Ascending aorta (tissue), 2 donors: ENCODE measurements around the gene CRHR2. TPM values are rescaled to one million over a fixed set of nuclear protein-coding genes. Genes with fewer than 3 reads are reported as not detected.

Source experiments
- DNase-seq, 2 donors: peaks; one replicate each; pipeline ENCODE4 v3.0.0-alpha.2; 2019; ENCODE audit warnings: low spot score in 2 of 2
- H3K27ac ChIP-seq, 2 donors: fragments of 200-600 bp; sonication (generic); one replicate each; pipeline ENCODE4 v1.5.1; 2016 to 2017; ENCODE audit warnings: mild to moderate bottlenecking in 1 of 2
- H3K27me3 ChIP-seq: fragments of 200-600 bp; sonication (generic); one replicate; pipeline ENCODE4 v1.5.1; 2017
- H3K36me3 ChIP-seq, 2 donors: fragments of 200-600 bp; sonication (generic); one replicate each; pipeline ENCODE4 v1.5.1; 2016
- H3K4me1 ChIP-seq, 2 donors: fragments of 200-600 bp; sonication (generic); one replicate each; pipeline ENCODE4 v1.5.1; 2016 to 2017; ENCODE audit warnings: mild to moderate bottlenecking in 1 of 2
- H3K4me3 ChIP-seq, 2 donors: fragments of 200-600 bp; sonication (generic); one replicate each; pipeline ENCODE4 v1.5.1; 2016 to 2017; ENCODE audit warnings: mild to moderate bottlenecking in 1 of 2
- H3K9me3 ChIP-seq, 2 donors: fragments of 200-600 bp; sonication (generic); one replicate each; pipeline ENCODE4 v1.5.1; 2016
- intact Hi-C: fragments of 100-400 bp; cut with DNase I; formaldehyde crosslinking; loops from one replicate; pipeline ENCODE4 v1.15.1; 2023
- total RNA-seq: library from RNA; depleted of rRNA; stranded (reverse); fragments of >200 nt; gene quantifications from one replicate; pipeline ENCODE4 v1.1.0, GENCODE V29; 2016
- TF ChIP-seq, protein P1 (sequence below), 3 experiments: fragments of 200-600 bp in 2 of 3; fragments of 450-650 bp in 1 of 3; sonication (generic) in 2 of 3; IDR thresholded peaks; one replicate each; pipeline ENCODE4 v1.5.1; 2016 to 2019; ENCODE audit warnings: antibody characterized with exemption in 3 of 3, mild to moderate bottlenecking in 1 of 3, moderate library complexity in 1 of 3

The CRHR2 gene
- total RNA-seq, 1 donor from 2014 or later = 3.1 TPM

DNA sequence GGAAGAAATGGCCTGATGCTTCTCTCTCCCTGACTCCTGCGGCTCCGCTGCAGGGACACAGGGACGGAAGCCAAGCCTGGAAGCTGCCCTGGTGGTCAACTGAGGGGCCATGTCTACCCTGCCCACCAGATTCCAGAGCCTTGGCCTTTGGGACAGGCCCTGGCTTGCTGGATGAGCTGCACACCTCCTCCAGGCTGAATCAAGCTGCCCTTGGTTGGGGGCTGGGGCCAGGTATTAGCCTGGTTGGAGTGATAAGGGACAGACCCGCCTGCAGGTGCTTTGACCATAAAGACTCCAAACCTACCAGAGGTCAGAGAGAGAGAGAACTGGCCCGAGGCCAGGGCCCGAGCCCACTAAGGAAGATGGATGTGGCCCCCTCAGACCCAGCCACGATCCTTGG lies 30.1 kb downstream of the CRHR2 start:
- Histone ChIP-seq H3K27me3 (no peaks in the 10 kb centered on the region), H3K4me1 (no peaks in the 10 kb centered on the region), H3K4me3 (no peak overlapping the region), H3K9me3 (no peaks in the 10 kb centered on the region), H3K27ac (no peak overlapping the region), H3K36me3 (no peaks in the 10 kb centered on the region)
- peak in 1 of 2 donors; percentile 47 for DNase-seq
- intact Hi-C loops = no loop called here
- TF ChIP-seq, protein P1, sequence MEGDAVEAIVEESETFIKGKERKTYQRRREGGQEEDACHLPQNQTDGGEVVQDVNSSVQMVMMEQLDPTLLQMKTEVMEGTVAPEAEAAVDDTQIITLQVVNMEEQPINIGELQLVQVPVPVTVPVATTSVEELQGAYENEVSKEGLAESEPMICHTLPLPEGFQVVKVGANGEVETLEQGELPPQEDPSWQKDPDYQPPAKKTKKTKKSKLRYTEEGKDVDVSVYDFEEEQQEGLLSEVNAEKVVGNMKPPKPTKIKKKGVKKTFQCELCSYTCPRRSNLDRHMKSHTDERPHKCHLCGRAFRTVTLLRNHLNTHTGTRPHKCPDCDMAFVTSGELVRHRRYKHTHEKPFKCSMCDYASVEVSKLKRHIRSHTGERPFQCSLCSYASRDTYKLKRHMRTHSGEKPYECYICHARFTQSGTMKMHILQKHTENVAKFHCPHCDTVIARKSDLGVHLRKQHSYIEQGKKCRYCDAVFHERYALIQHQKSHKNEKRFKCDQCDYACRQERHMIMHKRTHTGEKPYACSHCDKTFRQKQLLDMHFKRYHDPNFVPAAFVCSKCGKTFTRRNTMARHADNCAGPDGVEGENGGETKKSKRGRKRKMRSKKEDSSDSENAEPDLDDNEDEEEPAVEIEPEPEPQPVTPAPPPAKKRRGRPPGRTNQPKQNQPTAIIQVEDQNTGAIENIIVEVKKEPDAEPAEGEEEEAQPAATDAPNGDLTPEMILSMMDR (IDR thresholded peaks at IDR 0.05) = no peak

DNA sequence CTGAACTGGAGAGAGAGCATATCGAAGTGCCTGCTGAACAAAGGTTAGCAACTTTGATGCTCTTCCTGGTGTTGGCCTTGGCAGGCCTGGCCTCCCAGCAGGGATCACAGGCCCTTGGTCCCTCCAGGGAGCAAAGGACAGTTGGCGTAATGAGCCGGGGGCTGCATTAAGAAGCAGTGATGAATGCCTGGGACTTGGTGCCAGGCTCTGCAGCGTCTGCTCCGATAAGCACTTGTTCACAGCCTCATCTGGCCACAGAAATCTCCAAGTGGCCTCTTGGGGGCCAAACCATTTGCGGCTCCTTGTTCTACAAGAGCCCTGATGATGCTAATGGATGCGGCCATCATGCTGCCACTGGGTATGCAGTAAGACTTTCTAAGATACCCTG lies 31.8 kb downstream of the CRHR2 start:
- no peaks in the 10 kb centered on the region for H3K27me3 ChIP-seq
- TF ChIP-seq, protein P1 (IDR thresholded peaks at IDR 0.05) = no peak
- H3K9me3 ChIP-seq = no peaks in the 10 kb centered on the region
- H3K4me1 ChIP-seq = no peaks in the 10 kb centered on the region
- no peaks in the 10 kb centered on the region for H3K36me3 ChIP-seq
- peak in 1 of 2 donors; percentile 34 for DNase-seq
- H3K27ac ChIP-seq = no peak overlapping the region
- intact Hi-C loops = no loop called here
- H3K4me3 ChIP-seq = no peak overlapping the region

DNA sequence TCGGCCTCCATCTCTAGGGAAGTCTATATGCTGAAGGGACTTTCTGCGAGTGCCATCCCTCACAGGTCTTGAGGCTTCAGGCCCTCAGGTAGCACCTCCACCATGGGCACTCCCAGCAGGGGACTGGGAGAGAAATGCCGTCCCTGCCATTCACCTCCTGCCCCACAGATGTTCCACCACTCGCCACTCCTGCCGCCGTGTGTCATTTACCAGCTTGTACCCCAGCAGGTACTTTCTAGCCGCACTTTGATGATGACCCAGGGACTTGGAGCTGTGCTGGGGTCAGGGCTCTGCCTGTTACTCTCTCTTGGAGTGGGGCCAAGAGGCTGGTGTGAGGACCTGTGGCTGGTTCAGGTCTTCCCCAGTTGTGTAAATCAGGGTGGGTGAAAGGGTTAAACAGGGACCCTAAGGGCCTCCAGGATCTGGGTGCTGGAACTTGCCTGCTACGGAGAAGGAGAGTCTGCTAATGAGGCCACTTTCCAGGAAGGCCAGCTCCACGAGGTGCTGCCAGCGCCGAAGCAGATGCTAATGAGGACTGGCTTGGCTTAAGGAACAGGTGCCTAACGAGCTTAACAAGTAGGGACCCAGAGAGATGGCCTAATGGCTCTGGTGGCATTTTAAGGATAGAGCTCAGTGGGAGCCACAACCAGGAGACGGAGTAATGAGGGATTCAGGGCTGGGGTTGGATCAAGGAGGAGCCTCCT lies 32.4 kb downstream of the CRHR2 start:
- H3K27me3 ChIP-seq = no peaks in the 10 kb centered on the region
- TF ChIP-seq, protein P1 (IDR thresholded peaks at IDR 0.05) = no peak
- H3K4me3 ChIP-seq = no peak overlapping the region
- H3K27ac ChIP-seq = no peak overlapping the region
- DNase-seq = peak in 1 of 2 donors; percentile 44
- H3K9me3 ChIP-seq = no peaks in the 10 kb centered on the region
- H3K36me3 ChIP-seq = no peaks in the 10 kb centered on the region
- intact Hi-C loops = no loop called here
- H3K4me1 ChIP-seq = no peaks in the 10 kb centered on the region

DNA sequence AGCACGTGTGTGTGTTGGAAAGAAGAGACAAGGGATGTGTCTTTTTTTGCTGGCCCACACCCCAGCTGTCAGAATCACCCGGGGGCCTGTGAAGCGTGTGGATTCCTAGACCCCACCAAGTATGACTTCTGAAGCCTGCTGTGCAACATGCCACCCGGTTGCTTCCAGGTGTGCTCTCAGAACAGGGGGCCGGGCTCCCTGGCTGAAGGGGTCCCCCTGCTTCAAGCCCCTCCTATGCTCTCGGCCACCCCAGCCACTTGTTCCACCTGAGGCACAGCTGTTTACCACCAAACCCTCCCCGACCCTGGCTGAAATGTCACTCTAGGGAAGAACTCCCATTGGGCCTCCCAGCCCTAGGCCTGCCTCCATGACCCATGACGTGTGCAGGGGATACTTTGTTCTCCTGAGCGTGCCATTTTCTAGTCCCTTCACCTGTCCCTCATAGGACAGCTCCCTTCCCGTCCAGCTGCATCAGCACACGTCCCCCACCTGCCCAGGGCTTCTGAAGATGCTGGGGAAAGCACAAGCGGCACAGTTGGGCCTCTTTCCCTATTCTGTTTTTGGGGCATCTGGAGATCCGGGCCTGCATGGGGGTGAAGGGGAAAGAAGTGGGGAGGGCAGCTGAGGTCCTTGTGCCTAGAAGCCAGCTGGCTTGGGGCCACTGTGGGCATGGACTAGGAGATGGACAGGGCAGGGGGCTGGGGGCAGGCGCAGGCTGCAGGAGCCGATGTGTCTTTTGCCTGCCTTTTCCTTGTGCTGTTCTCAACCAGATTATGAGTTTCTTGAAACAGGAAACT lies 33.3 kb downstream of the CRHR2 start:
- Histone ChIP-seq H3K36me3 (no peaks in the 10 kb centered on the region), H3K27ac (no peak overlapping the region), H3K4me1 (no peaks in the 10 kb centered on the region), H3K27me3 (no peaks in the 10 kb centered on the region), H3K4me3 (no peak overlapping the region), H3K9me3 (no peaks in the 10 kb centered on the region)
- TF ChIP-seq, protein P1 (IDR thresholded peaks at IDR 0.05) = no peak
- peak in 1 of 2 donors; percentile 38 for DNase-seq
- intact Hi-C loops = no loop called here

DNA sequence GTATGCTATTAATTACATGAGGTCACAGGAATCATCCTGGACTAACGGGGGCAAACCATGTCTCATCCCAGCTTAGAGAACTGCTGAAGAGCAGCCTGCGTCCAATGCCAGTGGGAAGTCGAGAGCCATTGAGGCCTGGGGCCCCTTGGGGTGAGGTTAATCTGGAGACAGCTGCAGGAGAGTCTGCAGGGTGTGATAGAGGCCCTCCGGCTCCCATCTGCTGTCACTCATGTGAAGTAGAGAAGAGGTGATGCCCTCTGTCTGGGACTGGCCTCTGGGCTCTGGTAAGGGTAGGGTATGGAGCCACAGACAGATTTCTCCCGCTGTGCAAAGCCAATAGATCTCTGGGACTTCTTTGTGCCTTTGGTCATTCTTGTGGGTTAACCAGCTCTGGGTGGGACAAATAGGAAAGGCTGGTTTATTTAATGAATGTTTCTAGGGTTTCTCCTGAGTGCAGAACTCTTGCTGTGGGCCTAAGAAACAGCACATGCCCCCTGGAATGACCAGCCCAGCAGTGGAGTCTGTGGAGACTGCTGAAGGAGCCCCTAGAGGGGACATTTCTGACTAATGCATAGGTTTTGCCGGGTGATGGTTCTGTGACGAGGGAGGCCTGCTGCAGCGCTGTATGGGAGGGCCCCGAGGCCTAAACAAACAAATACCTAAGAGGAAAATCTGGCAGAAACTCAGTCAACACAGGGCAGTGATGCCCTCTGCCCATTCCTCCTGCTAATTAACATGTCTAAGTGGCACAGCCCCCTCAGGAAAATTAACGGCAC lies 34.5 kb downstream of the CRHR2 start:
- no peak overlapping the region for H3K4me3 ChIP-seq
- no peaks in the 10 kb centered on the region for H3K9me3 ChIP-seq
- H3K27ac ChIP-seq = no peak overlapping the region
- intact Hi-C loops = no loop called here
- no peaks in the 10 kb centered on the region for H3K36me3 ChIP-seq
- no peaks in the 10 kb centered on the region for H3K4me1 ChIP-seq
- peak in 1 of 2 donors; percentile 51 for DNase-seq
- TF ChIP-seq, protein P1 (IDR thresholded peaks at IDR 0.05) = no peak
- no peaks in the 10 kb centered on the region for H3K27me3 ChIP-seq
